Measurements from ENCODE around the gene RPLP2.

GRCh38 chr11:802693-803466 is 6.9 kb upstream of the RPLP2 start:
- TF ChIP-seq, protein P1, sequence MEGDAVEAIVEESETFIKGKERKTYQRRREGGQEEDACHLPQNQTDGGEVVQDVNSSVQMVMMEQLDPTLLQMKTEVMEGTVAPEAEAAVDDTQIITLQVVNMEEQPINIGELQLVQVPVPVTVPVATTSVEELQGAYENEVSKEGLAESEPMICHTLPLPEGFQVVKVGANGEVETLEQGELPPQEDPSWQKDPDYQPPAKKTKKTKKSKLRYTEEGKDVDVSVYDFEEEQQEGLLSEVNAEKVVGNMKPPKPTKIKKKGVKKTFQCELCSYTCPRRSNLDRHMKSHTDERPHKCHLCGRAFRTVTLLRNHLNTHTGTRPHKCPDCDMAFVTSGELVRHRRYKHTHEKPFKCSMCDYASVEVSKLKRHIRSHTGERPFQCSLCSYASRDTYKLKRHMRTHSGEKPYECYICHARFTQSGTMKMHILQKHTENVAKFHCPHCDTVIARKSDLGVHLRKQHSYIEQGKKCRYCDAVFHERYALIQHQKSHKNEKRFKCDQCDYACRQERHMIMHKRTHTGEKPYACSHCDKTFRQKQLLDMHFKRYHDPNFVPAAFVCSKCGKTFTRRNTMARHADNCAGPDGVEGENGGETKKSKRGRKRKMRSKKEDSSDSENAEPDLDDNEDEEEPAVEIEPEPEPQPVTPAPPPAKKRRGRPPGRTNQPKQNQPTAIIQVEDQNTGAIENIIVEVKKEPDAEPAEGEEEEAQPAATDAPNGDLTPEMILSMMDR (optimal IDR thresholded peaks at IDR 0.05 in 1 of 3, IDR thresholded peaks at IDR 0.05 in 1 of 3, conservative IDR thresholded peaks at IDR 0.05 in 1 of 3; ENCODE audit: extremely low read depth in 1 of 3, insufficient read depth in 2 of 3, low read length in 3 of 3), result no peak
- no peak for TF ChIP-seq EZH2 (IDR thresholded peaks at IDR 0.05; ENCODE audit: low read length)
